DND-41 (cell line): Measurements from ENCODE around the gene ARFRP1.

Experiments
- ATAC-seq: fragments of 200-7000 bp; cut with Tn5 transposase; 3 replicates; pipeline ENCODE4 v1.9.1; 2021; ENCODE audit warnings: low read depth; ENCODE audit not compliant: insufficient read depth
- DNase-seq: peaks from one replicate; pipeline ENCODE4 v3.0.0-alpha.2; 2020
- H2AFZ ChIP-seq: 2 replicates; pipeline ENCODE4 v1.6.0; 2012; ENCODE audit warnings: low read depth, low read length
- H3K27ac ChIP-seq: 2 replicates; pipeline ENCODE4 v1.5.1; 2012; ENCODE audit warnings: low read length, inconsistent platforms
- H3K27me3 ChIP-seq: fragments of 200-600 bp; sonication (generic); 2 replicates; pipeline ENCODE4 v1.6.0; 2012; ENCODE audit warnings: low read length, mild to moderate bottlenecking, inconsistent platforms; ENCODE audit not compliant: insufficient read depth, poor library complexity
- H3K36me3 ChIP-seq: 2 replicates; pipeline ENCODE4 v1.5.1; 2012; ENCODE audit warnings: low read length, inconsistent platforms; ENCODE audit not compliant: insufficient read depth
- H3K4me1 ChIP-seq: 2 replicates; pipeline ENCODE4 v1.5.1; 2012; ENCODE audit warnings: mild to moderate bottlenecking, low read length; ENCODE audit not compliant: insufficient read depth
- H3K4me2 ChIP-seq: 2 replicates; pipeline ENCODE4 v1.6.0; 2012; ENCODE audit warnings: mild to moderate bottlenecking, moderate library complexity, low read length, inconsistent platforms; ENCODE audit not compliant: insufficient read depth
- H3K4me3 ChIP-seq, 2 experiments: fragments of 200-600 bp in 1 of 2; shearing (Covaris generic) in 1 of 2; 2 replicates each; pipeline ENCODE4 v1.5.1; 2012 to 2016; ENCODE audit warnings: inconsistent platforms in 2 of 2, low read length in 2 of 2, mild to moderate bottlenecking in 2 of 2, low read depth in 1 of 2, moderate library complexity in 1 of 2
- H3K79me2 ChIP-seq: 2 replicates; pipeline ENCODE4 v1.6.0; 2012; ENCODE audit warnings: low read length, inconsistent platforms; ENCODE audit not compliant: insufficient read depth
- H3K9ac ChIP-seq: 2 replicates; pipeline ENCODE4 v1.6.0; 2012; ENCODE audit warnings: low read depth, mild to moderate bottlenecking, inconsistent platforms, low read length, moderate library complexity
- H3K9me3 ChIP-seq: 2 replicates; pipeline ENCODE4 v1.5.1; 2012; ENCODE audit warnings: low read length, moderate library complexity, mild to moderate bottlenecking, inconsistent platforms; ENCODE audit not compliant: insufficient read depth, severe bottlenecking
- H4K20me1 ChIP-seq: 2 replicates; pipeline ENCODE4 v1.6.0; 2012; ENCODE audit warnings: low read length; ENCODE audit not compliant: insufficient read depth
- EZH2 ChIP-seq: IDR thresholded peaks from 3 replicates; pipeline ENCODE4 v1.6.1; 2012; ENCODE audit warnings: borderline replicate concordance, low read depth, mild to moderate bottlenecking, moderate library complexity, low read length, inconsistent platforms; ENCODE audit not compliant: severe bottlenecking
- TF ChIP-seq, protein P1 (sequence below): IDR thresholded peaks from 2 replicates; pipeline ENCODE4 v1.5.1; 2012; ENCODE audit warnings: borderline replicate concordance, low read length, moderate library complexity, mild to moderate bottlenecking; ENCODE audit not compliant: poor library complexity, severe bottlenecking; ENCODE audit errors: extremely low read depth

The ARFRP1 gene

DNA sequence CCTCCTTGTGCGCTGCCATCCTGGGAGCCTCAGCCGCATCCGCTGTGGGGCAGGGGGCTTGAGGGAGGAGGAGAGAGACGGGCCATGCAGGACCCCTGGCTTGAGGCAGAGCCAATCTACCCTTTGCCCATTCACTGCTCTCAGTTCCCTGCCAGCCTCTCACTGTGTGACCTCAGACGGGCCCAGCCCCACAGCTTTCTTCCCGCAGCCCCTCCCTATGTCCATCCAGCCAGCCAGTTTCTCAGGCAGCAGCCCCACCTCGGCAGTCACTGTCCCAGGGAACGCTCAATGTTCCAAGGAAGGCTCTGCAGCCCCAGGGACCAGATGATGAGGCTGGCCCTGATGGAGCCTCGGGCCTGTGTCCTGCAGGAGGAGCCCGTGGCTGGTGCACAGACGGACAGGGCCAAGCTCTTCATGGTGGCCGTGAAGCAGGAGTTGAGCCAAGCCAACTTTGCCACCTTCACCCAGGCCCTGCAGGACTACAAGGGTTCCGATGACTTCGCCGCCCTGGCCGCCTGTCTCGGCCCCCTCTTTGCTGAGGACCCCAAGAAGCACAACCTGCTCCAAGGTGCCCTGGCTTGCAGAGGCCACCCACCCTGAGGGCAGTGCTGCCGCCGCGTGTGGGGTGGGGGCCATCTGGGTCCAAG, 15.2 kb downstream of the ARFRP1 start:
- no peaks in the 10 kb centered on the region for H3K79me2 ChIP-seq
- no peak for DNase-seq
- peaks cover 18% of the 10 kb centered on the region; the same call in 1 of the 2 replicates for H4K20me1 ChIP-seq
- no peaks in the 10 kb centered on the region for H3K4me1 ChIP-seq
- TF ChIP-seq, protein P1, sequence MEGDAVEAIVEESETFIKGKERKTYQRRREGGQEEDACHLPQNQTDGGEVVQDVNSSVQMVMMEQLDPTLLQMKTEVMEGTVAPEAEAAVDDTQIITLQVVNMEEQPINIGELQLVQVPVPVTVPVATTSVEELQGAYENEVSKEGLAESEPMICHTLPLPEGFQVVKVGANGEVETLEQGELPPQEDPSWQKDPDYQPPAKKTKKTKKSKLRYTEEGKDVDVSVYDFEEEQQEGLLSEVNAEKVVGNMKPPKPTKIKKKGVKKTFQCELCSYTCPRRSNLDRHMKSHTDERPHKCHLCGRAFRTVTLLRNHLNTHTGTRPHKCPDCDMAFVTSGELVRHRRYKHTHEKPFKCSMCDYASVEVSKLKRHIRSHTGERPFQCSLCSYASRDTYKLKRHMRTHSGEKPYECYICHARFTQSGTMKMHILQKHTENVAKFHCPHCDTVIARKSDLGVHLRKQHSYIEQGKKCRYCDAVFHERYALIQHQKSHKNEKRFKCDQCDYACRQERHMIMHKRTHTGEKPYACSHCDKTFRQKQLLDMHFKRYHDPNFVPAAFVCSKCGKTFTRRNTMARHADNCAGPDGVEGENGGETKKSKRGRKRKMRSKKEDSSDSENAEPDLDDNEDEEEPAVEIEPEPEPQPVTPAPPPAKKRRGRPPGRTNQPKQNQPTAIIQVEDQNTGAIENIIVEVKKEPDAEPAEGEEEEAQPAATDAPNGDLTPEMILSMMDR: no peak
- TF ChIP-seq EZH2: no peak
- H3K27ac ChIP-seq: no peak overlapping the region
- no peak overlapping the region for H3K9ac ChIP-seq
- peaks cover 47% of the 10 kb centered on the region for H3K36me3 ChIP-seq
- H3K4me2 ChIP-seq: no peak overlapping the region
- H3K9me3 ChIP-seq: no peaks in the 10 kb centered on the region
- no peak overlapping the region for H3K4me3 ChIP-seq
- ATAC-seq: no peak
- H2AFZ ChIP-seq: no peak overlapping the region
- no peaks in the 10 kb centered on the region for H3K27me3 ChIP-seq

DNA sequence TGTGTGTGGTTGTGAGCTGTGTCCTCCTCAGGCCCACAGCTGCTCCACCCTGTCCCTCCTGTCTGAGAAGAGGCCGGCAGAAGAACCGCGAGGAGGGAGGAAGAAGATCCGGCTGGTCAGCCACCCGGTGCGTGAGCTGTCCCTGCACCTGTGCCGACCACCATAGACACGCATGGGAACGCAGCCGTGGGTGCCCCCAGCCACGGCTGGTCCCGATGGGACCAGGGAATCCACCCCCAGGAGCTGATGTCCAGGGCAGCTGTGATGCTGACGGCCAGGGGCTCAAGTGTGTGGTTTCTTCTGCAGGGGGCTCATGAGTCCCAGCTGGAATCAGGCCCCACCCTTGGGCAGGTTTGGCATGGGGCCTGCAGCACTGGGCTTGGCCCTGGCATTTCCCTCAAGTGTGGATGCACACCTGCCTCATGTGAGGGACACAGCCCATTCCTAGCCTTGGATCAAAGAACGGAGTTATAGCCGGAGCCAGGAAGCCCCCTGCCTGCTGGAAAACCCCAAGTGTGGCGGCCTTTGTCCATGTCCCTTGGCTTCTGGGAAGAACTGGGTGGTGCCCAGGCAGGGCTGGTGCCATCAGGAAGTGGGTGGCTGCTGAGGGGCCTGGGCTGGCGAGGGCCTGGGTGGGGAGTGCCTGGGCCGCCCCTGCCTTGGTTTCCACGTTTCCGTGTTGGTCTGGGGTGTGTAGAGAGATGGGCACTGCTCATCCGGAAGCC, 15.9 kb downstream of the ARFRP1 start:
- Histone ChIP-seq H2AFZ (no peak overlapping the region), H3K27me3 (no peaks in the 10 kb centered on the region), H3K36me3 (peaks cover 41% of the 10 kb centered on the region), H3K9me3 (no peaks in the 10 kb centered on the region), H3K79me2 (no peaks in the 10 kb centered on the region), H4K20me1 (peaks cover 12% of the 10 kb centered on the region; the same call in 1 of the 2 replicates), H3K27ac (no peak overlapping the region), H3K4me1 (no peaks in the 10 kb centered on the region), H3K9ac (no peak overlapping the region), H3K4me3 (no peak overlapping the region), H3K4me2 (no peak overlapping the region)
- ATAC-seq (no peak), DNase-seq (no peak)
- TF ChIP-seq EZH2: no peak
- TF ChIP-seq, protein P1: no peak

DNA sequence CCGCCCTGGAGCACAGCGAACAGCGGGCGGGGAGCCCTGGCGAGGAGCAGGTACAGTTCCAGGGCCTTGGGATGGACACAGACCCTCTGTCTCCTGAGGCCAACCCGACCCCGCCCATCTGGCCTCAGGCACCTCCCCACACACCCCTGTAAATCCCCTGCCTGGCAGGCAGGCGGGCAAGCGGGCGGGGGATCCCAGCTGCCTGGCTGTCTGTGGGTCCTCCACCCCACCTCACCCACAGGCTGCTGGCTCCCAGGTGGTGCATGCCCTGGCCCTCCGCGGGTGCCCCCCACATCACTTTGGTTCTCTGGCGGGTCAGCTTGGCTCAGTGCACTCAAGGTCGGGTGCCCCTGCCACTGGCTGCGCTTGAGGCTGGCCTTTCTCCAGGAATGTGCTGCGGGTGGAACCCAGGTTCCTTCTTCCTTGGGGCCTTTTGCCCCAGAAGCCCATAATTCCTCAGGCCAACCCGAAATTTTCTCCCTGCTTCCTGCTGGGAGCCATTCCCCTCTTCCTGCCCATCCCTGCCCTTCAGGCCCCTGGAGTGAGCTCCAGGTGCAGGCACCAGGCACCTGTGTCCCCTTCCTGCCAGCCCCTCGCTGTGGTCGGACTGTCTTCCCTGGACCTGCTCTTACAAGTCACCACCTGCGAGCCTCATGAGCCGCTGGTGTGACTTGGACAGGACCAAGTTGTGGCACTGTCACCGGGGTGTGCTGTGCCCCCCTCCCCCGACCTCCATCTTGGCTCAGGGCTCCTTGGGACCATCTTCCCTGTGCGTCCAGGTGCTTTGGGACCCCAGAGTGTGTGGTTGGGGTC, 16.7 kb downstream of the ARFRP1 start:
- Histone ChIP-seq H4K20me1 (peaks cover 11% of the 10 kb centered on the region; the same call in 1 of the 2 replicates), H3K27me3 (no peaks in the 10 kb centered on the region), H3K9me3 (no peaks in the 10 kb centered on the region), H3K4me3 (no peak overlapping the region), H2AFZ (no peak overlapping the region), H3K79me2 (no peaks in the 10 kb centered on the region), H3K36me3 (peaks cover 36% of the 10 kb centered on the region), H3K9ac (no peak overlapping the region), H3K4me1 (no peaks in the 10 kb centered on the region), H3K27ac (no peak overlapping the region), H3K4me2 (no peak overlapping the region)
- DNase-seq (no peak), ATAC-seq (no peak)
- TF ChIP-seq, protein P1: no peak
- TF ChIP-seq EZH2: no peak
